ENCODE data around the gene PLAAT4.
"Not testable (repeated sequence)": the region's sequence is repeated elsewhere in the genome, so short reads cannot be mapped to it uniquely, and the experiment has no call there.

PLAAT4 gene

DNA sequence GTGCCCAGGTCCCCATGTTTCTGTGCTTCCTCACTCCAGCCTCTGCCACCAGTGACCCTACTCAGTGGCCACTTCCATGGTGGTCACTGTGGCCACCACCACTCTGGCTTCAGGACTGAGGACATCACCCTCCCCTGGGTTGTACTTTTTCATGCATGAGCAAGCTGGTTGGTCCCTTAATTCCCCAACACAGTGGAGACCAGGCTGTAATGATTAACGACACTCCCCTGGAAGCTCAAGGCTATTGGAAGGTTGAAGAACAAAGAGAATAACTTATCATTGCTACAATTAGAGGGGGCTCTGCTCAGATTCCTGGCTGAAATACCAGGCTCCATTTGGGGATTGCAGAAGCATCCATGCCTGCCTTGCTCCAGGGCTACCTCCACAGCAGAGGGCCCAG, 10.5 kb downstream of the PLAAT4 start:
- no peak for DNase-seq (ENCODE audit: low spot score)

DNA sequence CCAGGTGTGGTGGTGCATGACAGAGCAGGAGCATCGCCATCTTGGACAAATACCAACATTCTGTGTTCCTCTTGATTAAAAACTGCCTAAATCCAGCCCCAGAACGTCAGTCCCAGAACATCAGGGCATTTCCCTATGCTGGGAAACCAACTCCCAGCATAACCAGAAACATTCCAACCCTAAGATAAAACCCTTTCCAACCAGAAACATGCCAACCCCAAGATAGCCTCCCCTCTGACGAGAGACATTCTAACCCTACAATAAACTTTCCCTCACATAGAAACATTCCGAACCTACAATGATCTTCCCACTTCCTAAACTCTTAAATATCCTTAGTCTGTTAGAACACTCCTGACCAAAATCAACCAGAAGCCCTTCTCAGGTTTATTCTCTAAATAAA, 11.6 kb downstream of the PLAAT4 start:
- no peak for DNase-seq (ENCODE audit: low spot score)

GRCh38 chr11:63549411-63549810, 12.8 kb downstream of the PLAAT4 start:
- peak; percentile 80 for DNase-seq (ENCODE audit: low spot score)

- DNase-seq (ENCODE audit: low spot score) = not testable (repeated sequence)
Measured at GRCh38 chr11:63550156-63550700, 13.6 kb downstream of the PLAAT4 start.

DNA sequence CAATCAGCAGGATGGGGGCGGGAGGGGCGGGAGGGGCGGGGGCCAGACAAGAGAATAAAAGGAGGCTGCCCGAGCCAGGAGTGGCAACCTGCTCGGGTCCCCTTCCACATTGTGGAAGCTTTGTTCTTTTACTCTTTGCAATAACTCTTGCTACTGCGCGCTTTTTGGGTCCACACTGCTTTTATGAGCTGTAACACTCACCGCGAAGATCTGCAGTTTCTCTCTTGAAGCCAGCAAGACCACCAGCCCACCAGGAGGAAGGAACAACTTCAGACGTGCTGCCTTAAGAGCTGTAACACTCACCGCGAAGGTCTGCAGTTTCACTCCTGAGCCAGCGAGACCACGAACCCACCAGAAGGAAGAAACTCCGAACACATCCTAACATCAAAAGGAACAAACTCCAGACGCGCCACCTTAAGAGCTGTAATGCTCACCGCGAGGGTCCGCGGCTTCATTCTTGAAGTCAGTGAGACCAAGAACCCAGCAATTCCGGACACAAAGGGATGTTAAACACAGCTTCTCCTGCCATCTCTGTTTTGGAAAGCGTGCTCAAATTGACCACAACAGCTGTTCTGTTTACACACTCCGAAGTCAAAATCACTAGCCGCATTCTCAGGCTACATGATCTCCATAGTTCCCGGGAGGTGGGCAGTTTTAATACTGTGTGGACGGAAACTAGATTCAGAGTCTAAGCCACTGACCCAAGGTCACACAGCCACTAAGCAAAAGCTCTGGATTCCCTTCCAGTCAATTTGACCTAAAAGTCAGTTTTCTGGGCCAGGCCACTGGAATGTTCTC, 14.7 kb downstream of the PLAAT4 start:
- DNase-seq (ENCODE audit: low spot score) = no peak

DNA sequence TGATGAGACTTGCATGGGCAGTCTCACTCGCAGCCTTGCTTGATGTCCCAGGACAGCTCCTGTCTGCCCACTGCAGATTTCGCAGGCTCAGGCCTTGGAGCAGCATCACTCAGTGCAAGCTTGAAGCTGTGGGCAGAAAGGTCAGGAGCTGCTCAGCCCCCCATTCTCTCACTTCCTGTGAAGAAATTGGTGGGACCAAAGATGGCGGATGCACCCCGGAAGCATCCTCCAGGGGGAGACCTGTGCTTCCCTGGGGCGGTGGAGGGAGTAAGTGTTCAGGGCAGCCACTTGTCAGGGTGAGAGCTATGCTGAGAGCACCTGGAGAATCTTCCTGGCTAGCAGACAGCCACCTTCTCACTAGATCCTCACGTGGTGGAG, 15.3 kb downstream of the PLAAT4 start:
- no peak for DNase-seq (ENCODE audit: low spot score)

DNA sequence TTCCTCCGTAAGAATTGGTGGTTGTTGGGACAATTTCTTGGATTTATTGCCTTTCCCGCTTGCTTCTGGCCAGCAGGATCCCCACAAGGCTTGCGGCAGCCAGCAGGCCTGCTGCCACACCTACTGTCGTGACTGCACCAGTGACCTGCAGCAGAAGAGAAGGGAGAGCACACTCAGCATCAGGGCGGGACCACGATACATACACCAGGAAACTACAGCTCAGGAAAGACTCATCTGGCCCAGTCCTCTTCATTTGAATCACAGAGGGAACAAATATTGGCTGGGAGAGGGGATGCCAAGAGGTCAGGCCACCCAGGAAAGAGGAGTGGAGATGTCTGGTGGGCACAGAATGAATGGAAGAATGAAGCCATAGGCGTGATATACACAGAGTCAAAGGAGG, 16.3 kb downstream of the PLAAT4 start:
- DNase-seq (ENCODE audit: low spot score) = no peak

- no peak for DNase-seq (ENCODE audit: low spot score)
Measured at GRCh38 chr11:63553759-63554158, 17.2 kb downstream of the PLAAT4 start.

DNA sequence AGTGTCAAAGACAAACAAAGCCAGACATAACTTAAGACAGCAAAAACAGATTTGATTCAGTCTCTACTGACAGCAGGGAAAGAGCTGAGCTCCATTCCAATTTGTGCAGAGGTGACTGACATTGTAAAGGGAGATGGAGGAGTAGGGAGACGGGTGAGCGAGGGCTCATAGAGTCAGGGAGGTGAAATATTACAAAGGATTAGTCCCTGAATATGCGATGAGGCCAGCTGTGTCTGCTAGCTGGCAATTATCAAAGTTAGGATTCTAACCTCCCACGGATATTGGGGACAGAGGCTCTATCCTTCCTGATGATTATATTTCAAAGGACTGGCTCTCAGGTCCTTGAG, 18.2 kb downstream of the PLAAT4 start:
- no peak for DNase-seq (ENCODE audit: low spot score)

DNA sequence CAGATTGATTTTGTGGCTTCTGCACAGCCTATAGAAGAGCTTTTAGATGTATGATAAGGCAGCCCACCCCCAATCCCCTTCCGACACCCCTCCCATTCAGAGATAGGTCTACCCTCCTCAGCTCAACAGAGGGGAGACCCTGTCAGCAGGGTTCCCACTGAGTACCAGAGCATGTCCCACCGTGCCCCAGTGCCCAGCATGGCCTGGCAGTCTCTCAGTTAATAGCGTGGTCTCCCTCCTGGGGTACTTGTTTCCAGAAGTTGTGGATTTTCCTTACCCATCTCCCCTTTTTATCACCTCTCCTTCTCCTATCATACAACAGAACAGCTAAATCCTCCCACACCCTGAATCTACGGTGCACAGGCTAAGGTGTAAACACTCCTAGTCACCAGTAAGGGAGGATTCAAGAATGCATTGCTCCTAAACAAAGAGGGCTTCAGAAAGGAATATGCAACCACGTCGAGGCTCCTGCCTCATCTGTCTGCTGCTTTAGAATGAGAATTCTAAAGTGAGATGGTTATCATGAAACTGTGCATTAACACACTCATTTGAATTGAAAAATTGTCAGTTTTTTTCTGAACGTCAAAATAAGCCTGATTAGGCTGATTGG, 19.9 kb downstream of the PLAAT4 start:
- DNase-seq (ENCODE audit: low spot score) = no peak

GRCh38 chr11:63557570-63557969, 21.0 kb downstream of the PLAAT4 start:
- DNase-seq (ENCODE audit: low spot score) = no peak

GRCh38 chr11:63558459-63559157, 22.0 kb downstream of the PLAAT4 start:
- DNase-seq (ENCODE audit: low spot score) = no peak

GRCh38 chr11:63560506-63561180, 24.0 kb downstream of the PLAAT4 start:
- no peak for DNase-seq (ENCODE audit: low spot score)

GRCh38 chr11:63563201-63564055, 26.8 kb downstream of the PLAAT4 start, which contains the start of gene PLAAT2:
Gene PLAAT2, minus strand, starts transcription at chr11:63563379. Its CDS starts 55 bp downstream, at chr11:63563324.
- DNase-seq (ENCODE audit: low spot score) = no peak

DNA sequence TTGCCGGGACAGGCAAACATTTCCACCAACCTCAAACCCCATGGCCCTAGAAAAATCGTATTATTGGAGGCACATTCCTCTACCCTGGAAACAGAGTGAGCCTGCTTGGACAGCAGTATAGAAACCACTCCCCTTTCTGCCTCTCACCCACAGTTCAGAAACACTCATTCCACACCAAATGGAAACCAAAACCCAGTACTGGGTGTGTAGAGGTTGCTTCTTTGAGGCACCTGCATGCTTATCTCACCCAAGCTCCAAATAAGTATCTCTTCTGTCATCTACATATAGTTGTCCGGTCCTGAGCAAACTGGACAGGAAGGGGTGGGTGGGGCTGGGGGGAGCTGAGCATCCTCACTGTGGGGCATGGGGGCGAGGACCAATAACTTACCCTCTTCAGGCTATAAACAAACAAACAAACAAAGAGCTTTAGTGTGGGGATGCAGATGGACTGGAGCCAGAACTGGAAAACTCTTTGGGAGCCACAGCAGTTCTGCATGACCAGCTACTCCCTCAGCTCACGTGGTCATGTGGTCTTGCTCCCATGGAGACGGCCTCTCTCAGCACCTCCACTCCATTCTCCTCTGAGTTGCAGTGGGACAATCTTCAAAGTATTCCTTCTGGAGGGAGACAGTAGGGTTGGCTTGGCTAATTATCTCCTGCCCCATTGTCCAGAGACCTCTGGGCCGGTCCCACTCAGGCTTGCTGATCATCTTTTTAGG, 27.6 kb downstream of the PLAAT4 start:
- peak; percentile 69 for DNase-seq (ENCODE audit: low spot score)

DNA sequence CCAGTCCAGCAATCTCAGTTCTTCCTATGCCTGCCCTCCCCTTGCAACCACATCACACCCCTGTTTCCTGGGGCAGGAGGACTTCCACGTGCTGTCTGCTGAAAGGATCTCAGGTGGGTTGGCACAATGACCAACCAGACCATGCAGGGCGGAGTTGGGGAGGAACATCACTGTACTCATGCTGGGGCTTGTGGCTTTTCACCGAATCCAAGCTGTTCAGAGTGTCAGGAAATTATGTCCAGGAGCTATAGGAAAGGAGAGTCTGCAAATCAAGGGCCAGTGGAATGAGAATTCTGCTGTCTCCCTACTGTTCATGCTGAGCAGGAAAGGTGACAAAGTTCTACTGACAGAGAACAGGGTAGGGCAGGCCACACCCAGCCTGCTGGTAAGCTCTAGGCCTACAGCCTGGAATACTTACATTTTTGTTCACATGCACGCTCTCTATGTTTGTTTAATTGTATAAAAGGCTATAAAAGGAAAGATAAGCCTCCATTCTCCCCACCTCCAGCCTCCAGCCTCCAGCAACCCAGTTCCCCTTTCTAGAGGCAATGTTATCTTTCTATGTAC, 28.3 kb downstream of the PLAAT4 start:
- no peak for DNase-seq (ENCODE audit: low spot score)

DNA sequence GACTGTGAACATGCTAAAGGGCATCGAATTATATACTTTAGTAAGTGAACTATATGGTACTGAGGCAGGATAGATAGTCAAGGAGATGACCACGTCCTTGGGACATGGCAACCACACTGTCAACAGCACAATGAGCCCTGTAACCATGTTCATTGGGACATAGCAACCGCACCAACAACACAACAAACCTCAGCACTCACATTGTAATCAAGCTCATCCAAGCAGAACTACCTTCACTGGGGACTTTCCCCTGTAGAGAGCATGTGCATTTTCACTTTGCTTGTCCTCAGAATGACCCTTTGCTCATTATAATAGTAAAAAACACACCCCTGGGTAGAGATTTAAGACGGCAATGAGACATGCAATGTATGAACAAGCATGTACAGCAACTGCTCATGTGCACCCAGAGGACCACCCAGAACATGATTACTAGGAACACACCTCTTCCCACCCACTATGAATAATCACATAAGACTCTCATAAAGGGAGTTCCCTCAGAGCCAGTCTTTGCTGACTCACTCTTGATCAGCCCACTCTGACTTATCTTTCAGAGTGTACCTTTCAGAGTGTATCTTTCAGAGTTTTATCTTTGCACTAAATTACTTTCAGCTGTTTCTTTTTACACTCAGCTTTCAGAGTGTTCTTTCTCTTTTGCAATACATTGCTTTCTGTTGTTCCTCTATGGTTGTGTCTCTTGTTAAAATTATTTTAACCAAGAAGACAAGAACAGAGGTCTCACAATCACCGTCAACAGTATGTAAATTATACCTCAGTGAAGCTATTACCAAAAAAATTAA, 30.6 kb downstream of the PLAAT4 start:
- DNase-seq (ENCODE audit: low spot score) = no peak

- DNase-seq (ENCODE audit: low spot score) = no peak
Measured at GRCh38 chr11:63569570-63569969, 33.0 kb downstream of the PLAAT4 start.

DNA sequence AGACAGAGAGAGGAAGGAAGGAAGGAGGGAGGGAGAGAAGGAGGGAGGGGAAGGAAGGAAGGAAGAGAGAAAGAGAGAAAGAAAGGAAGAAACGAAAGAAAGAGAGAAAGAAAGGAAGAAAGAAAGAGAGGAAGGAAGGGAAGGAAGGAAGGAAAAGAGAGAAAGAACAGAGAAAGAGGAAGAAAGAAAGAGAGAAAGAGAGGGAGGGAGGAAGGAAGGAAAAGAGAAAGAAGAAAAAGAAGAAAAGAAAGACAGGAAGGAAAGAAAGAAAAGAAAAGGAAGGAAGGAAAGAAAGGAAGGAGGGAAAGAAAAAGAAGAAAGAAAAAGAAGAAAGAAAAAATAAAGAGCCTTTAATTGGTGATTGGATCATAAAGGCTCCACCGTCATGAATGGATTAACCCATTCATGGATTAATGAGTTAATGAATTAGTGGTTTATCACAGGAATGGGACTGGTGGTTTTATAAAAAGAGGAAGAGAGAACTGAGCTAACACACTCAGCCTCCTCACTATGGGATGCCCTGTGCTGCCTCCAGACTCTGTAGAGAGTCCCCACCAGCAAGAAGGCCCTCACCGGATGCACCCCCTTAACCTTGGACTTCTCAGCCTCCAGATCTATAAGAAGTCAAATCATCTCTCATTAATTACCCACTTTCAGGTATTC, 35.5 kb downstream of the PLAAT4 start:
- no peak for DNase-seq (ENCODE audit: low spot score)

All from pons (tissue), 1 donor.